ENCODE results near the gene CPEB3. TPM values are rescaled to one million over a fixed set of nuclear protein-coding genes. Genes with fewer than 3 reads are reported as not detected.
A peak's percentile ranks its signal among the peaks of the same experiment; 100 is the strongest.

Gene CPEB3
- polyA plus RNA-seq, 4 donors, result 1.5 to 3.7 (median 1.7) TPM

GRCh38 chr10:92103376-92104090 lies 187.3 kb downstream of the CPEB3 start:
- DNase-seq, result no peak
- Histone ChIP-seq H3K36me3 (ENCODE audit: control insufficient read depth in 3 of 3, insufficient read depth in 2 of 3, low read depth in 1 of 3, low read length in 3 of 3) (peaks cover 0 to 2% (median 0%) of the 10 kb centered on the region in 3 donors), H3K27ac (ENCODE audit: low read depth in 1 of 3, low read length in 2 of 3) (no peak overlapping the region), H3K4me3 (ENCODE audit: low read depth in 1 of 3, low read length in 3 of 3) (no peak overlapping the region), H3K27me3 (ENCODE audit: control insufficient read depth in 3 of 3, insufficient read depth in 3 of 3, low read length in 3 of 3) (no peaks in the 10 kb centered on the region), H3K4me1 (ENCODE audit: control insufficient read depth in 3 of 3, insufficient read depth in 2 of 3, low read depth in 1 of 3, low read length in 2 of 3) (peaks cover 0 to 3% (median 0%) of the 10 kb centered on the region in 3 donors), H3K9me3 (ENCODE audit: control insufficient read depth in 2 of 2, insufficient read depth in 1 of 2, low read depth in 1 of 2, low read length in 1 of 2) (no peaks in the 10 kb centered on the region)
- FAIRE-seq, result no peak
- WGBS, 3 donors, result 75 to 92% (median 89%) methylated on average over 2 of the region's 2 CpGs

GRCh38 chr10:92102601-92103213 lies 188.2 kb downstream of the CPEB3 start:
- Histone ChIP-seq H3K4me1 (ENCODE audit: control insufficient read depth in 3 of 3, insufficient read depth in 2 of 3, low read depth in 1 of 3, low read length in 2 of 3) (peaks cover 0 to 3% (median 0%) of the 10 kb centered on the region in 3 donors), H3K9me3 (ENCODE audit: control insufficient read depth in 2 of 2, insufficient read depth in 1 of 2, low read depth in 1 of 2, low read length in 1 of 2) (no peaks in the 10 kb centered on the region), H3K27me3 (ENCODE audit: control insufficient read depth in 3 of 3, insufficient read depth in 3 of 3, low read length in 3 of 3) (no peaks in the 10 kb centered on the region), H3K27ac (ENCODE audit: low read depth in 1 of 3, low read length in 2 of 3) (no peak overlapping the region), H3K4me3 (ENCODE audit: low read depth in 1 of 3, low read length in 3 of 3) (no peak overlapping the region), H3K36me3 (ENCODE audit: control insufficient read depth in 3 of 3, insufficient read depth in 2 of 3, low read depth in 1 of 3, low read length in 3 of 3) (no peaks in the 10 kb centered on the region)
- no peak for FAIRE-seq
- DNase-seq, result no peak
- WGBS, 3 donors, result 72 to 82% (median 77%) methylated on average over 4 of the region's 4 CpGs

DNA sequence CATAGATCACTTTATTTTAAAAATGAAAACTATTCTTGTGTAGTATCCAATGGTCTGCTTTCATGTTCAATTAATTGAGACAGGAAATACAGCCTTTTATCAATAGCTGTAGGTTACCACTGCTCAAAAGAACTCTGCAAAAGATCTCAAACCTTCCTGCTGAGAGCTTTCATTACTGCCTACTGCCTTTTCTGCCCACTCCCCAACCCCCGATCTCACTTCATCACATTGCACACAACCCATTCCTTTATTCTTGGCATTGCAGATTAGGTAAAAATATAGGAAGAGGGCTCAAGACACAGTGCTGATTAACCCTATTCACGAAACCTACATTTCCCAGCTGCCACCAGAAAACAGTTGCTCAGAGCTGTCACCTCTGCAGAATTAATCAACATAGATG lies 195.9 kb downstream of the CPEB3 start:
- 96 to 100% (median 96%) methylated on average over 2 of the region's 2 CpGs for WGBS, 3 donors
- Histone ChIP-seq H3K4me3 (ENCODE audit: low read depth in 1 of 3, low read length in 3 of 3) (no peak overlapping the region), H3K9me3 (ENCODE audit: control insufficient read depth in 2 of 2, insufficient read depth in 1 of 2, low read depth in 1 of 2, low read length in 1 of 2) (no peaks in the 10 kb centered on the region), H3K4me1 (ENCODE audit: control insufficient read depth in 3 of 3, insufficient read depth in 2 of 3, low read depth in 1 of 3, low read length in 2 of 3) (no peaks in the 10 kb centered on the region), H3K36me3 (ENCODE audit: control insufficient read depth in 3 of 3, insufficient read depth in 2 of 3, low read depth in 1 of 3, low read length in 3 of 3) (no peaks in the 10 kb centered on the region), H3K27me3 (ENCODE audit: control insufficient read depth in 3 of 3, insufficient read depth in 3 of 3, low read length in 3 of 3) (no peaks in the 10 kb centered on the region), H3K27ac (ENCODE audit: low read depth in 1 of 3, low read length in 2 of 3) (no peak overlapping the region)
- FAIRE-seq (no peak), DNase-seq (no peak)

DNA sequence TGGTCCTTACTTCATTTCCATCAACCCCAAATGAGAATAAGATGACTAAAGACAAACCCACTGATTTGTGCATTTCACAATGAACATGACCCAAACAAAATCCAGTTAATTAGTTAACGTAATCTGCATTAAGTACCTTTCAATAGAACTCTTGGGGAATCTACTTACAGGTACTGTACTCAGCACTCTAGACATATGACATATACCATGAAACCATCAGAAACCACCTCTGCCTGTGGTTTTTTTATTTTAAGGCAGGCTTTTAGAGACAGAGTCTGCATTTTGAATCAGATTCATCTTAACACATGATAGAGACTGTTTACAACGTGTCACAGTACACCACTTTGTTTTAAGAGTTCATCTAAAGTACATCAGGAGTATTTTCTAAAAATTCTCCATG lies 198.9 kb downstream of the CPEB3 start:
- Histone ChIP-seq H3K27me3 (ENCODE audit: control insufficient read depth in 3 of 3, insufficient read depth in 3 of 3, low read length in 3 of 3) (no peaks in the 10 kb centered on the region), H3K4me3 (ENCODE audit: low read depth in 1 of 3, low read length in 3 of 3) (no peak overlapping the region), H3K27ac (ENCODE audit: low read depth in 1 of 3, low read length in 2 of 3) (no peak overlapping the region), H3K9me3 (ENCODE audit: control insufficient read depth in 2 of 2, insufficient read depth in 1 of 2, low read depth in 1 of 2, low read length in 1 of 2) (no peaks in the 10 kb centered on the region), H3K4me1 (ENCODE audit: control insufficient read depth in 3 of 3, insufficient read depth in 2 of 3, low read depth in 1 of 3, low read length in 2 of 3) (no peaks in the 10 kb centered on the region), H3K36me3 (ENCODE audit: control insufficient read depth in 3 of 3, insufficient read depth in 2 of 3, low read depth in 1 of 3, low read length in 3 of 3) (no peaks in the 10 kb centered on the region)
- FAIRE-seq (no peak), DNase-seq (no peak)
- 61 to 74% (median 70%) methylated on average over 2 of the region's 2 CpGs for WGBS, 3 donors

GRCh38 chr10:92087750-92088395 lies 203.0 kb downstream of the CPEB3 start:
- Histone ChIP-seq H3K27me3 (ENCODE audit: control insufficient read depth in 3 of 3, insufficient read depth in 3 of 3, low read length in 3 of 3) (no peaks in the 10 kb centered on the region), H3K36me3 (ENCODE audit: control insufficient read depth in 3 of 3, insufficient read depth in 2 of 3, low read depth in 1 of 3, low read length in 3 of 3) (no peaks in the 10 kb centered on the region), H3K27ac (ENCODE audit: low read depth in 1 of 3, low read length in 2 of 3) (no peak overlapping the region), H3K4me3 (ENCODE audit: low read depth in 1 of 3, low read length in 3 of 3) (no peak overlapping the region), H3K4me1 (ENCODE audit: control insufficient read depth in 3 of 3, insufficient read depth in 2 of 3, low read depth in 1 of 3, low read length in 2 of 3) (no peaks in the 10 kb centered on the region), H3K9me3 (ENCODE audit: control insufficient read depth in 2 of 2, insufficient read depth in 1 of 2, low read depth in 1 of 2, low read length in 1 of 2) (no peaks in the 10 kb centered on the region)
- 18 to 20% (median 19%) methylated on average over 7 of the region's 7 CpGs for WGBS, 3 donors
- DNase-seq, result peak; percentile 75 to 78
- no peak for FAIRE-seq

GRCh38 chr10:92082583-92083280 lies 208.1 kb downstream of the CPEB3 start:
- no peaks in the 10 kb centered on the region for H3K27me3 ChIP-seq (ENCODE audit: control insufficient read depth in 3 of 3, insufficient read depth in 3 of 3, low read length in 3 of 3)
- no peak overlapping the region for H3K27ac ChIP-seq (ENCODE audit: low read depth in 1 of 3, low read length in 2 of 3)
- DNase-seq (no peak), FAIRE-seq (no peak)
- H3K36me3 ChIP-seq (ENCODE audit: control insufficient read depth in 3 of 3, insufficient read depth in 2 of 3, low read depth in 1 of 3, low read length in 3 of 3), result peaks cover 5 to 8% (median 6%) of the 10 kb centered on the region in 3 donors
- H3K4me3 ChIP-seq (ENCODE audit: low read depth in 1 of 3, low read length in 3 of 3), result no peak overlapping the region
- no peaks in the 10 kb centered on the region for H3K9me3 ChIP-seq (ENCODE audit: control insufficient read depth in 2 of 2, insufficient read depth in 1 of 2, low read depth in 1 of 2, low read length in 1 of 2)
- no peaks in the 10 kb centered on the region for H3K4me1 ChIP-seq (ENCODE audit: control insufficient read depth in 3 of 3, insufficient read depth in 2 of 3, low read depth in 1 of 3, low read length in 2 of 3)

GRCh38 chr10:92081641-92082040 lies 209.2 kb downstream of the CPEB3 start:
- Histone ChIP-seq H3K36me3 (ENCODE audit: control insufficient read depth in 3 of 3, insufficient read depth in 2 of 3, low read depth in 1 of 3, low read length in 3 of 3) (peaks cover 5 to 8% (median 6%) of the 10 kb centered on the region in 3 donors), H3K9me3 (ENCODE audit: control insufficient read depth in 2 of 2, insufficient read depth in 1 of 2, low read depth in 1 of 2, low read length in 1 of 2) (no peaks in the 10 kb centered on the region), H3K4me1 (ENCODE audit: control insufficient read depth in 3 of 3, insufficient read depth in 2 of 3, low read depth in 1 of 3, low read length in 2 of 3) (no peaks in the 10 kb centered on the region), H3K27me3 (ENCODE audit: control insufficient read depth in 3 of 3, insufficient read depth in 3 of 3, low read length in 3 of 3) (no peaks in the 10 kb centered on the region), H3K27ac (ENCODE audit: low read depth in 1 of 3, low read length in 2 of 3) (no peak overlapping the region), H3K4me3 (ENCODE audit: low read depth in 1 of 3, low read length in 3 of 3) (no peak overlapping the region)
- DNase-seq, result no peak
- FAIRE-seq, result no peak

GRCh38 chr10:92080244-92080643 lies 210.6 kb downstream of the CPEB3 start:
- no peaks in the 10 kb centered on the region for H3K9me3 ChIP-seq (ENCODE audit: control insufficient read depth in 2 of 2, insufficient read depth in 1 of 2, low read depth in 1 of 2, low read length in 1 of 2)
- no peaks in the 10 kb centered on the region for H3K27me3 ChIP-seq (ENCODE audit: control insufficient read depth in 3 of 3, insufficient read depth in 3 of 3, low read length in 3 of 3)
- no peak overlapping the region for H3K27ac ChIP-seq (ENCODE audit: low read depth in 1 of 3, low read length in 2 of 3)
- H3K4me1 ChIP-seq (ENCODE audit: control insufficient read depth in 3 of 3, insufficient read depth in 2 of 3, low read depth in 1 of 3, low read length in 2 of 3), result no peaks in the 10 kb centered on the region
- no peak for DNase-seq
- peaks cover 5 to 8% (median 6%) of the 10 kb centered on the region in 3 donors for H3K36me3 ChIP-seq (ENCODE audit: control insufficient read depth in 3 of 3, insufficient read depth in 2 of 3, low read depth in 1 of 3, low read length in 3 of 3)
- no peak for FAIRE-seq
- WGBS, 3 donors, result 97 to 100% (median 100%) methylated on average over 3 of the region's 3 CpGs
- H3K4me3 ChIP-seq (ENCODE audit: low read depth in 1 of 3, low read length in 3 of 3), result no peak overlapping the region

Measured in small intestine (tissue), 7 donors.